Amygdala (tissue), 56 donors: ENCODE results near the gene ZNF701.
"Not testable (repeated sequence)": the region's sequence is repeated elsewhere in the genome, so short reads cannot be mapped to it uniquely, and the experiment has no call there.

Experiments
- DNase-seq, 56 donors: peaks; one replicate each; lab custom pipeline; 2025; lab: John Stamatoyannopoulos, UW

The ZNF701 gene

GRCh38 chr19:52561611-52562010 is 8.5 kb upstream of the ZNF701 start:
- DNase-seq = not testable (repeated sequence)

DNA sequence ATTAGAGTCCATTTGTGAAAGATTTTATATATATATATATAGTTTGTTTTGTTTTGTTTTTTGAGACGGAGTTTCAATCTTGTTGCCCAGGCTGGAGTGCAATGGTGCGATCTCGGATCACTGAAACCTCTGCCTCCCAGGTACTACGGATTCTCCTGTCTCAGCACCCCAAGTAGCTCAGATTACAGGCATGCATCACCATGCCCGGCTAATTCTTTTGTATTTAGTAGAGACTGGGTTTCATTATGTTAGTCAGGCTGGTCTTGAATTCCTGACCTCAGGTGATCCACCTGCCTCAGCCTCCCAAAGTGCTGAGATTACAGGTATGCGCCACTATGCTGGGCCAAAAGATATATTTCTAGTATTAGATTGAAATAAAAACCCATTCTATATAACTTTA is 4.0 kb upstream of the ZNF701 start:
- no peak for DNase-seq

GRCh38 chr19:52566588-52566987 is 3.5 kb upstream of the ZNF701 start:
- DNase-seq = no peak

GRCh38 chr19:52567921-52568320 is 2.2 kb upstream of the ZNF701 start:
- no peak for DNase-seq

DNA sequence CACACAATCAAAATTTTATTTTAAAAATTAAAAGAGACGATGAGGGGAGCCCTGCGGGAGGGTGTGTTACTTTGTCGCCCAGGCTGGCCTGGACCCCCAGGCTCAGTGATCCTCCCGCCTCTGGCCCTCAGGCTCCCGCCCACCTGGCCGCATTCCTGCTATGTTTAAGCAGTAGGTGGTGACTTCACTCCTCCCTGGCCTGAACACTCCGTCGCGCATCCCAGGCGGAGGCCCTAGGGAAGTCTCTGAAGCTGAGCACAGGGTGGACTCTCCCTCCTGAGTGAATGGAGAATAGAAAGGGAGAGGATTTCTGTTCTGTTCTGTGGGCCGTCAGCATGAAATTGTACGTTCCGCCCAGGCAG is 468 bp upstream of the ZNF701 start:
- peak in 11 of 56 donors; percentile 12 to 82 (median 30) for DNase-seq

DNA sequence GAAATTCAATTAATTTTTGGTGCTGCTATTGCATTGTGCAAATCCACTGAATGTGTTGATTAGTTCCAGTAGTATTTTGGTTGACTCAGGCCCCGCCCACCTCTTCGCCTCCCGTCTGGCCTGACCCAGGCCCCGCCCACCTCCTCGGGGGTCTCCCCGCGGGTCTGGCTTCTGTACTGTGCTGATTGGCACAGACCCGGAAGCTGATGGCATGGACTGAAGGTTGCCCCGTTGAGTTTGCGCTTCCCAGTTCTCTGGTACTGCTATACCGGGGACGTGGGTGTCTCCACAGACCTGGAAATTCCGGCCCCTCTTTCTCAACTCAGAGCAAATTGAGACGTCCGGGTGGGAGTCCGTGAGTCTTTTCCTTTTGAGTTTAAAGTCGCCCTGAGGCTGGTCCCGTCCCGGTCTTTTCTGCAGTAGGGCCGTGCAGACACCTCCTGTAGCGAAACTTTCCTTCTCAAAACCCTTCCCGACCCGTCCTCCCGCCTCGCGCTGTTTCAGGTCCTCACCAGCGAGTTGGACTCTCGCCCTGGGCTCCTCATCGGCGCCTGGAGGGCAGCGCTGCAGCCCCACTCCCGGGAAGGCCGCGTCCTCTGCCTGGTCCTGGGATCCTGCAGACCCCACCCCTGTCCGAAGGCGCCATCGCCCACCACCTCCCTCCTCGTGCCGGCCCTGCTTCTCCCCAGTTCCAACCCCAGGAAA is 14.8 kb downstream of the ZNF701 start:
- DNase-seq = peak in 1 of 56 donors; percentile 3

DNA sequence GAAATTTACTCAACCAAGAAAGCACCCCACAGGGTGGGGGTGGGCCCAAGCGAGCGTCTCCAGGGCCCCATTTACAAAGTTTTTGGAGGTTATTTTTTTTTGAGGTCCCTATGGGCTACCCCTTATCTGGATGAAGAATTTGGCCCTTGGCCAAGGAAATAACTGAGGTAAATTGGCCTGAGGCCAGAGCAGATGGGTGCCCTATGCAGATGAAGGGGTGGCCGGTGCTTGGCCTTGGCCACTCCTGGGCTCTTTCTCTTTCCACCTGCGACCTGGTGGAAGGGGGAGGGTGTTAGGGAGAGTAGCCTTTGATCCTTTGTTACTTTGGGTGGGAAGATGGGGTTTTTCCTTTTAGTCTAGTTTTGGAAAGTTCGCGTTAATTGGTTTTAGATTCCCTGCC is 15.5 kb downstream of the ZNF701 start:
- DNase-seq = no peak

DNA sequence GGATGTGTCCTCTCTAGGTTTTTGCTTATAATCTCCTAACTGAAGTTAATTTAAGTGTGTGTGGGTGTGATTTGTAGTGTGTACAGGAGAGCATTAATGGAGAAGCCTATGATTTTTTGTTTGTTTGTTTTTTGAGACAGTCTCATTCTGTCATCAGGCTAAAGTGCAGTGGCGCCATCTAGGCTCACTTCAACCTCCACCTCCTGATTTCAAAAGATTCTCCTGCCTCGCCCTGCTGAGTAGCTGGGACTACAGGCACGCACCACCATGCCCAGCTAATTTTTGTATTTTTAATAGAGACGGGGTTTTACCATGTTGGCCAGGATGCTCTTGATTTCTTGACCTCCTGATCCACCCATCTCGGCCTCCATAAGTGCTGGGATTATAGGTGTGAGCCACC is 20.6 kb downstream of the ZNF701 start:
- DNase-seq = no peak

DNA sequence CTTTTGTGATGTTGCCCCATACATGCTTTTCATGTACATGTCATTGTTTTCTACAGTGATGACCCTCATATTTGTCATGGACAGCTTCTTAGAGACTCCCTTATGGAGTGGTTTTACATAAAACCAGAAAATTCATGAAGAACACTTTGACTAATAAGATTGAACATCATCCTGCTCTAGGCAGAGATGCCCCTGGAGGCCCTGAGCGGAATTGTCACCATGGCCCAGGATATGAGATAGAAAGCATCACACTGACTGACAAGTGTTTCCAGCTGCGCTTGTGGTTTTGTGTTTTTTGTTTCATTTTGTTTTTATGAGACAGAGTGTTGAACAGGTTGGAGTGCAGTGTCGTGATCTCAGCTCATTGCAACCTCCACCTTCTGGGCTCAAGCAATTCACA is 22.2 kb downstream of the ZNF701 start:
- no peak for DNase-seq

DNA sequence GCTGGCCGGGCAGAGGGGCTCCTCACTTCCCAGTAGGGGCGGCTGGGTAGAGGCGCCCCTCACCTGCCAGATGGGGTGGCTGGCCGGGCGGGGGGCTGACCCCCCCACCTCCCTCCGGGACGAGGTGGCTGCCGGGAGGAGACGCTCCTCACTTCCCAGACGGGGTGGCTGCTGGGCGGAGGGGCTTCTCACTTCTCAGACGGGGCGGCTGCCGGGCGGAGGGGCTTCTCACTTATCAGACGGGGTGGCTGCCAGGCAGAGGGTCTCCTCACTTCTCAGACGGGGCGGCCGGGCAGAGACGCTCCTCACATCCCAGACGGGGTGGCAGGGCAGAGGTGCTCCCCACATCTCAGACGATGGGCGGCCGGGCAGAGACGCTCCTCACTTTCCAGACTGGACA is 23.4 kb downstream of the ZNF701 start:
- DNase-seq = not testable (repeated sequence)

- DNase-seq = no peak
Measured at GRCh38 chr19:52599241-52599640, 29.2 kb downstream of the ZNF701 start.

GRCh38 chr19:52600639-52601024 is 30.5 kb downstream of the ZNF701 start:
- DNase-seq = peak in 6 of 56 donors; percentile 2 to 34 (median 22)

DNA sequence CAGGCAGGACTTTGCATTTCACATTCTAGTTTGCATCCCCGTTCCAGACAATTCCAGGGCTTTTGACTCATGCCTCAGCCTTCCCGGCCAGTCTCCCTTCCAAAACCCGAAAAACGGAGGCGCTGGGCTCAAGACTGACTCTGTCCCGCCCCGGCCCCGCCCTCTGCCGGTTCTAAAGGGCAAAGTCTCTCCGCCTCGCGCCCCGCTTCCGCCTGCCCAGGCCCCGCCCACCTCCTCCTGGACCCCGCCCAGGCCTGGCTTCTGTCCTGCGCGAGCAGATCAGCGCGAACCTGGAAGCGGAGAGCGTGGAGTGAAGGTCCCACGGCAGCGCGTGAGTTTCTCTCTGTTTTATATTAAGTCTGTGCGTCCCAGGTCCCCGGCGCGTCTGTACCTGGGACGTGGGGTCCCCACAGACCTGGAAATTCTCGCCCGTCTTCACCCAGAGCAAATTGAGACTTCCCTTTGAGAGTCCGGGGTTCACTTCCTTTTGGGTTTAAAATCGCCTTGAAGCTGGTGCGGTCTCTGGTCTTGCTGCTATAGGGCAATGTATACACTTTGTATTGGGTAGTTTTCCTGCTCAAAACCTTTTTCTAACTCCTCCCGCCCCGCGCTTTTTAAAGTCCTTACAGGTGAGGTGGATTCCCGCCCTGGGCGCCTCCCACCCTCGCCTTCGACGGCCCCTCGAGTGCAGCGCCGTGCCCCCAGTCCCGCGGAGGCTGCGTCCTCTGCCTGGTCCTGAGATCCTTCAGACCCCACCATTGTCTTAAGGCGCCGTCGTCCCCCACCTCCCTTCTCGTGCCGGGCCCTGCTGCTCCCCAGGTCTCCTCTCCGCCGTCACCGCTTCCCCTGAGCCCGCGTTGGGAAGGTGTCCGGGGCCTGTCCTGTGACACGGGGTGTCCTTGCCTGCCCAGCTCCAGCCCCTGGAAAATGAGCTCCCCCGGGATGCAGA is 31.2 kb downstream of the ZNF701 start:
- DNase-seq = peak in 55 of 56 donors; percentile 5 to 87 (median 63)

DNA sequence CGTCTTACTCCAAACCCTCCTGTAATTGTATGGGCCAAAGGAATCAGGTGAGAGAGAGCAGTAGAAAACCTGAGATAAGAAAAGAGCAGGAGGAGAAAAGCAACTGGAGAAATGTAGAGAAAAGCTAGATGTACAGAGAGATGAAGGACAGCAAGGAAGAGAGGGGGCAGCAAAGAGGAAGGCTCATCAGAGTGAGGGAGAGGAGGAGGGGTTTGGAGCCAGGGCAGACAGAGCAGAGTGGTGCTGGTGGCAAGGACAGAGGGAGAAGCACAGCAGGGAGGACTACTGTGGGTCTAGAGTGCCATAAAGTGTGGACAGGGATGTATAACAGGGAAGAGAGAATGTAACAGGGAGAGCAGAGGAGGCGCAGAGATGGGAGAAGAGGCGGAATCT is 31.9 kb downstream of the ZNF701 start:
- peak in 6 of 56 donors; percentile 0 to 11 (median 2) for DNase-seq

DNA sequence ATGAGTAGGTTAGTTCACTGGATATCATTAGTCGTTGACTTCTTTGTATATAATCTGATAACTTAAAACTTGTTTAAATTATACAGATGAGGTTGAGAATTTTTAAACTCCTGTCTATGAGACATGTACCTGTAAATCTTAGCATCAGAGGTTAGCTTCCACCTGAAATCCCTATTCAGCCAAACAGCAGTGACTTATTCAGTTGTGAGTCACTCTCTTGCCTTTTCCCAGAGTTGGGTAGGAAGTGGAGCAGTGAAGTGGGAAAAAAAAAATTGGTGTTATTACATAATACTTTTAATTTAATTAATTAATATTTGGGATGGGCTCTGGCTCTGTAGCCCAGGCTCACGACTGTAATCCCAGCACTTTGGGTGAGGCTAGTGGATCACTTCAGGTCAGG is 32.9 kb downstream of the ZNF701 start:
- DNase-seq = no peak

GRCh38 chr19:52603558-52604207 is 33.6 kb downstream of the ZNF701 start:
- no peak for DNase-seq

GRCh38 chr19:52613299-52613906 is 43.3 kb downstream of the ZNF701 start:
- no peak for DNase-seq

DNA sequence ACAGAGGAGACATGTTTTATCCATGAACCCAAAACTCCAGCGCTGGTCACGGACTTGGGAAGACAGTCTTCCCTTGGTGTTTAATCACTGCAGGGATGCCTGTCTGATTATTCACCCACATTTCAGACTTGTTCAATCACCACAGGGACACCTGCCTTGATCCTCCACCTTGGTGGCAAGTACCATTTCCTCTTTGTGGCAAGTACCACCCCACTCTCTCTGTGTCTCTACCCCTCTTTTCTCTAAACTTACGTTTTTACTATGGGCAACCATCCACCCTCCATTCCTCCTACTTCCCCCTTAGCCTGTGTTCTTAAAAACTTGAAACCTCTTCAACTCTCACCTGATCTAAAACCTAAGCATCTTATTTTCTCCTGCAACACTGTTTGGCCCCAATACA is 51.3 kb downstream of the ZNF701 start:
- no peak for DNase-seq

DNA sequence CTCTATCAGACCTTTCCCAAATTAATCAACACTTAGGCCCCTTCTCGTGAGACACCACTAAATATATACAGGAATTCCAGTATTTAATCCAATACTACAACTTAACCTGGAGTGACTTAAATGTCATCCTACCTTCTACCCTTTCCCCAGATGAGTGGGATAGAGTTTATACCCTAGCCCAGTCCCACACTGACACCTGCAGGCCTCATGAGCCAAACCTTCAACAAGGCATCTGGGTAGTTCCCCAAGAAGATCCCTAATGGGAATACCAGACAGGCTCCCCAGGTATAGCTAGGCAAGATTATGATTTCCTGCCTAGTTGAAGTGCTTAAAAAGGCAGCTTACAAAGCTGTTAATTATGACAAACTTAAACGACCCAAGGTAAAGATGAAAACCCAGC is 52.2 kb downstream of the ZNF701 start:
- DNase-seq = no peak

GRCh38 chr19:52626915-52627314 is 56.8 kb downstream of the ZNF701 start:
- no peak for DNase-seq

- DNase-seq = not testable (repeated sequence)
Measured at GRCh38 chr19:52627441-52627840, 57.4 kb downstream of the ZNF701 start.
